CD4-positive, alpha-beta T cell treated with Interleukin-10 for 1 hour (primary cell): ENCODE measurements around the gene HIVEP3.

Source experiments
- DNase-seq: peaks from one replicate; pipeline ENCODE4 v3.0.0-alpha.2; 2020

The HIVEP3 gene

DNA sequence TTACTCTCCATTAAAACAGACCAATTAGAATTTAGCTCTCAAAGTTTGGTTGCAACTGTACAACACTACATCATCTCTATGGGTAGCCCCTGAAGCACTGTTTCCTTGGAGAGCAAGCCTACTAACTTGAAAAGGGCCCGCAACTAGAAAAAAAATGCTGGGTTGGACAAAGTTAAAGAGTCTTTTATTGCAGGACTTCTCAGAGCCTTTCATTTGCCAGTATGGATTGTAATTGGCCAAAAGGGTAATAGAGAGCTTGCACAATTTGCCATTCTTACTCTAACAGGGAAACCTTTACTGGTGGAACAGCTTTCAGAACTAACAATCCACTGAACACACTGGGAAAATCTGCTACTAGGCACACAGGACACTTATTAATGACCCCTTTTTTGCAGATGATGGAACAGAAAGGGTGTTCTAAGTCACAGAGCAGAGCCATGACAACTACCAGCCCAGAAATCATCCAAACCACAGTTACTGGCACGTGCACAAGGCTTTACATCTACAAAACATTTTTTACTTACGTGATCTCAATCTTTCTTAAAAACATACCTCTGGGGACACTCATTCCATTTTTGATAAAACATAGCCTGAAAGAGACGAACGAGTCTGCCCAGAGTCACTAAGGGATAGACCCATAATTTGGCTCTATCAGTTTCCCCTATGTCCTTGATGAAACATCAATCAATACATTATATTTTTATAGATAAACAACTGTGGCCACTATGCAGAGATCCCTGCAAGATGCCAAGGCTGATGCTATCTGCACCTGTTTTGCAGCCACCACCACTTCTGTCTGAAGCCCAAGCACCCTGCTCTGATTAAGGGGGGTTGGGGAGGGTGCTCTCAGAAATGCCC is 257.9 kb downstream of the HIVEP3 start:
- DNase-seq: no peak

DNA sequence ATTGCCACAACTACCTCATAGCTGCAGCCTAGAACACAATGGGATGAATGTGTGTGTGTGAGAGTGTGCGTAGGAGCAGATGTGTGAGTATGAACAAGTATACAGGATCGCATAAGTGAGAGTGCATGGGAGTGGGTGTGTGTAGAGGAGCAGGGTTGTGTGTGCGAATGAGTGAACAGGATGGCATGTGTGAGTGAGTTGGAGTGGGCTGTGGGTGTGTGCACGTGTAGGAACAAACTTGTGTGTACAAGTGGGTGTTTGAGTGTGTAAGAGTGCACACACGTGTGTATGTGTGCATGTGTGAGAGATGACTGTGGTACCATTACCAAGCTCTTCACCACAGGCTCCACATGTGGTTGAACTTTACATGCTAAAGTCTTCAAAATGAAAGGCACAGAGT is 258.8 kb downstream of the HIVEP3 start:
- DNase-seq: no peak

DNA sequence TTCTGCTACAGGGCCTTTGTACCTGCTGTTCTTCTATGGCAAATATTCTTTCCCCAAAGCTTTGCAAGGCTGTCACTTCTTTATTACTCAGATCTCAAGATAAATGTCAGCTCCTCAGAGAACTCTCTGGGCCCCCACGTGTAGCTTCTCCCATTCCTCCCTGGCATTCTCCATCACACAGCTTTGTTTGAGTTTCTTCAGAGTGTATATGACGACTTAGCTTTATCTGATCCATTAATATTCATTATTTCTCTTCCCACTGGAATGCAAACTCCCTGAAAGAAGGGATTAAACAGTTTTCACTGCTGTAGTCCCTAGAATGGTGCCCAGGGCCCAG is 259.6 kb downstream of the HIVEP3 start:
- DNase-seq: no peak

DNA sequence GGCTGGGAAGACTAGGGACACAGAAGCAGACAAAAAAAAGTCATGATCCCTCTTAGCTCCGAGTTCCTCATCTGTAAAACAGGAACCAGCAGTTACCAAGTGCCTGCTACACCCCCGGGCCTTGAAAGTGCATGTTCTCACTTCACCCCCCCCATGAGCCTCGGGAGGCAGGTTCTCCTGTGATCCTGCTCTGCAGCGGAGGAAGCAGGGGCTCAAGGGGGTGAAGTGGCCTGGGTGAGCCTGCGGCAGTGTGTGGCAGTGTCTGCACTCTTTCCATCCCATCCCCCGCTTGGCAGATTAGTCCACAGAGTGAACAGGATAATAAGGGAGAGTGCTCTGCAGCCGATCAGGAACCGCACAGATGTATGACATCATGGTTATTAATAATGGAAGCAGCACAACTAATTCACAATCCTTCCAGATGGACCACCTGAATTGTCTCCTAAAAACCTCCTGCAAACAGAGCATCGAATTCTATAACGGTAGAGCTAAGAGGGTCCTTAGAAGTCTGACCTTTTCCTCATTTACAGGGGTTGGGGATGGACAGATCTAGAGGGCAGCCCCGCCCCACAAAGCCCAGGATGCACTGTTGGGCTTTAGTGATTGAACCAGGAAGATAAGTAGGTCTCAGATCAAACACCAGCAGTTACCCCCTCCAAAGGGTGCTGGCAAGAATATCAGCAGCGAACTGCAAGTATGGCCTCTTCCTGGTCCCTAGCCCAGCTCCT is 260.1 kb downstream of the HIVEP3 start:
- no peak for DNase-seq

DNA sequence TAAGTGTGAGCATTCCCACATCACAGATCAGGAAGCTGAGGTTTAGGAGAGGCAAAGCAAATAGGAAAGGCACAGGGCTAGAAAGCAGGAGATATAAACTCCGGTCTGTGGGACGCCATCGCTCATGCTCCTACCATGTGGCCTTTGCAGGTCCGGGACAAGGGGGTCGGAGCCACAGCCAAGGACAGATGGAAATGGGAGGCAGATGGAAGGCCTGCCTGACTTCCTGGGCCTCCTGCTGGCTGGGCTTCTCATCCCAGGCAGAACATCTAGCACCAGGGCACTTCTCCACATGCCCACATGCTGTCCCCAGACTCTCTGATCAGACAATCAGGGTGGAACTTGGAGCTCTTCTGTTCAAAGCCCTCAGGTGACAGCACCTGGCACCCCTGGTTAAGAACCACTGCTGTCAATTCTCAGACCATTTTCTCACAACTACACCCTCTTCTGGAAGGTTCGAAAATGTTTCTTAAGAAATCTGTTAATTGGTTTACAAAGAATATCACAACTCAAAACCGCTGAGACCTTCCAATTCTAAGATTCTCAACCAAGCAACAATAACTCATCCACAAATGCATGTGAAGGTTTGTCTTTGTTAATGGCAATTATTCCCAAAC is 260.9 kb downstream of the HIVEP3 start:
- no peak for DNase-seq

DNA sequence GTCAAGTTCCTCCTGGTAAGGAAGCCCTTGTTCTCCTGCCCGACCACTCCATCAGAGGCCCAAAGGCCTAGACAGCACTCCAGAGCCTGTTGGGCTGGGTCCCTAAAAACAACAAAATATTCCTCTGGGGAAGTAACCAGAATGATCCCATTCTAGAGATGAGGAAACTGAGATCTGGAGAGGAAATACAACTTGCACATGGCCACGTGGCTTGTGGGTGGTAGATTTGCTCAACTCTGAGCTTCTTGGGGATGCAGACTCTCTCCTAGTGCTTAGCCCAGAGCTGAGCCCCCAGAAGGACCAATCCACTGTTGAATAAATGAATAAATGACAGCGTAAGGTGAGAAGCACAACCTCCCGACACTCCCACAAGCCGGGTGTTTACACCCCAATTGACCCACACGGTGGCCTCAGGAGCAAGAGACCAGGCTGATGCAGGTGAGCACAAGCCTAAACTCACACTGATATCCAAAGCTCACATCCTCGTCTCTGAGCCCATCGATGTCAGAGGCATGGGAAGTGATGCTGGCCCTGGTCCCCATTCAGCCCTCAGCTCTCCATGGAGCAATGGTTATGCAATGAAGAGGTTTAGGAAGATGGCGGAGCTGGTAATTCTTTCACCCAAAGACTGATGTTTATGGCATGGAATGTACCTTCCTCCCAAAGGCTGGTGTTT is 261.8 kb downstream of the HIVEP3 start:
- DNase-seq: no peak

DNA sequence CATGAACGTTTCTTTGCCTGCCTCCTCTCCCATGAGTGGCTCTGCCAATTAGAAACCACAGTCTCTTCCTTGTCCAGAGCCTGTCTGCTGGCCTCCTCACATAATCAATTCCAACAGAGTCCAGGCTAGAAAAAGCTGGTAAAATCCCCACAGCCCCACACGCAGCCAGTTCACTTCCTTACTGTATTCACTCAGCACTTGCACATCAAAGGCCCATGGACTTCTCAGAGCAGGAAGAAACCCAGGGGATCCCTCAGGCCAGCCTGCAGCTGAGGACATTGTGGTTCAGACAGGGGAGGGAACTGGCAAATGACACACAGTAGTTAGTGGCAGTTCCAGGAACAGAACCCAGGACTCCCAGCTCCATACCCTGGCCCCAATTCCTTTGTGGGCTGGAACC is 262.7 kb downstream of the HIVEP3 start:
- no peak for DNase-seq

DNA sequence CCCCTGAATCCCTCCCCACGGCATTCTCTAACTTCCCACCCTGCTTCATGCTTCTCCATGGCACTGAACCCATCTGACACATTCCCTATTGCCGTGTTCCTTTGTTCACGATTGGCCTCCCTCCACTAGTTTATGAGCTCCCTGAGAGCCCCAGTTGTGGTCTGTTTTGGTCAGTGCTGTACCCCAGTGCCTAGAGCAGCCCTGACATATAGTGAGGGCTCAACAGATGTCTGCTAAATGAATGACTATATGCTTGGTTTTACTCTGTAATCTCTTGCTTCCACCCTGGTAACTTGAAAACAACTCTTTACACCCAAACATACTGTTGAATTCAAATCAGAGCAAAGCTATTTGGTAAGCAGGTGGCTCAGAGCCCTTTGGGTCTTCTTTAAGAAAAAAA is 263.1 kb downstream of the HIVEP3 start:
- DNase-seq: no peak

DNA sequence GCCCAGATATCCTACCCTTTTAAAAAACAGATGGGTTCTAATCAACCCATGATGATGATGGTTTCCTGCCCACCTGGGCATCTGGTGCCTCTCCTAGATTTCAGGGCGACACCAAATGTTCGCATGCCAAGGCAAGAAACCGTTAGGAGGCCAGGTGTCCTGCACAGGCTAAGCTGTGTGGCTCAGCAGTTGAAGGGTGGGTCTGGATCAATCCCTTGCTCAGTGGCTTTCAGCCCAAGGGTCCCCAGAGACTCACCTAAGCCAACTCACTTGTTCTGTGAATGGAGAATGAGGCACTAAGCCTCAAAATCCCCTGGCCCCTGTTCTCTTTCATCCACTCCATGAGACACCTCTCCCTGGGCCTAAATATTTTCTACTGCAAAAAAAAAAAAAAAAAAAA is 265.1 kb downstream of the HIVEP3 start:
- DNase-seq: no peak

DNA sequence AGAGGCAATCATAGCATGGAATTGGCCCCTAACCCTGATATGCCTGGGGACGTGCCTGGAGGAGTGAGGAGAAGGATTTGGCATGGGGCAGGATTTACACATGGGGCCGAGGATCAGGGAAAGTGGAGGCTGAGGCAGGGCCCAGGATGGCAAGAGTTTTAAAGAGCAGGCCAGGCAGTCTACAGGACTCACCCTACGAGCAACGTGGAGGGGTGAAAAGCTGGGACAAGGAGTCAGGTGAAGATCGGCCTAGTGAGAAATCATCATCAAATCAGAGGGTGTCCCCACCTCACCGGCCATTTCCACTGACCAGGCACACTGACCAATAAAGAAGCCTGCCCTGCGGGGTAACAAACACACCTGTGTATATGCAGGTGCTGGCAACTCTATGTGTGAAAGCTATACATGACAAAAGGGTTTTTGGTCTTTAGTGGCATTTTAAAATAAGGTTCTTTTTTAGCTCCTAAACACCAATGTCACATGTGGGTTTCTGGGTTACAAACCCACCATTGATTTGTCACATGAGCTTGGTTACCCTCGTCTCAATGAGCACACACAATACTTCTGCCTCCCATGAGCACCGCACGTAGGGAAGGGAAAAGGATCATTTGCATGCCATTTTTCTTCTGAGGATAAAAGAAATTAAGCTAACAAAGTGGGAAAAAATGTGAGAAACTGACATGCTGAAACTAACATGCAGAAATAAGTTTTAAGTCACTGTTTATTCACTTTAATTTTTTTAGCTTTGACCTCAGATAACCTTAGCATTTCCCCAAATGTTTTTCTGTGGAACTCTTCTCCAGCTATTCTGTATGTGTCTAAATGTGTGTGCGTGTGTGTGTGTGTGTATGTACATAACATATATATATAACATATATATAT is 266.1 kb downstream of the HIVEP3 start:
- DNase-seq: no peak

DNA sequence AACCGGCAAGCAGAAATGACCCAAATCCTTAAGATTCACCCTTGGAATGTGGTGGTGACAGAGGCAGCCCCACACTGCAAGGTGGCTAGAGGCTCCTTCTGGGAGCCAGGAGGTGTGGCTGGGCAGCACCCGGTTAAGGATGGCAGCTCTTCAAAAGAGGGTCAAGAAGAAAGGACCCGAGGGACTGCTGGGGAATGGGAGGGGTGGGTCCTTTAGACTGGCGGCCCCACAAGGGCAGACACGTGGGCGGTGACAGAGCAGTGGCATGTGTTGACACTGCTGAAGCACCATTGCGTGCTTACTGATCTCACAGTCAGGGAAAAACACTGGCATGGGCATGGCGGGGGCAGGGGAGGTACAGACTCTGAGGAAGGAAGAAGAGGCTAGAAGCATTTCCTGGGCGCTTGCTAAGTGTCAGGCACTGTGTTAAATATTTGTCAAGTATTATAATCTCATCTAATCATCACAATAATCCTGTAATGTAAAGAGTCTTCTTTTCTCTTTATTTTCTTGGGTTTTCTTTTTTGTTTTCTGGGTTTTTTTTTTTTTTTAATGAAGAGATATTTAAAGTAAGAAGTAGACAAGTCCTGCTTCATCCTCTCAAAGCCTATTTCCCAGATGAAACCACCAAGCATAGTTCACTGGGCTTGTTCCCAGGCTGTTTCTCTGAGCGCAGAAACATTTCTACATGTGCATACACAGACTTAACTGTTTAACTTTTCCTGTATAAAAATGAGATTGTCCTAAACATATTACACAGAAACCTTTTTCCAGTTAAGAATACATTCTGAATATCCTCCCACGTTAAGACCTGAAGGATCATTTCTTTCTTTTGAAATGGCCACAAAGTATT is 268.5 kb downstream of the HIVEP3 start:
- peak; percentile 22 for DNase-seq

DNA sequence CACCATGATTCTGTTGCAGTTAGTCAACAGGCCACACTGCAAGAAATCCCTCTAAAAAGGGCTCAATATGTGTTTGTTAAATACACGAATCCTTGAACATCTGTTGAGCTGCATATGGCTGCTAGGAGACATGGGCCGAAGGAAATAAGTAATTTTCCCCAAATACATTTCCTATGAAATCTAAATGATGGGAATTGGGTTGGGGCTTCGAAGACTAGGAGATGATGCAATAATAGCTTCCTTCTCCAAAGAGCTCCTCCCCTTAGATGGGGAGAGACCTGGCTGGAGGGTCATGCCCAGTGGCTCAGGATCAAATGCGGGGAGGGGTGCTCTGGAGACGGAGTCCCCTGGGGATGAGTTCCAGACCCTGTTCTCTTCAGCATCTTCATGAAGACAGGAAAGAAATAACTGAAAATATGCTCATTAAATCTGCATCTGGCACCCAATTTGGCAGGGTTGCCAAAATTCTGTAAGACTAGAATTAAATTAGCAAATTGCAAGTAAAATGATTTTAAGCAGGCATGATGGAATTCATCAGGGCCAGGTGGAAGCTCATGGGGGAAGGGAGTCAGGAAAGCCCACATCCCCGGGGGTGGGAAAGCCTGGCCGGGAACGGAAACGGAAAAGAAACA is 269.2 kb downstream of the HIVEP3 start:
- DNase-seq: no peak

DNA sequence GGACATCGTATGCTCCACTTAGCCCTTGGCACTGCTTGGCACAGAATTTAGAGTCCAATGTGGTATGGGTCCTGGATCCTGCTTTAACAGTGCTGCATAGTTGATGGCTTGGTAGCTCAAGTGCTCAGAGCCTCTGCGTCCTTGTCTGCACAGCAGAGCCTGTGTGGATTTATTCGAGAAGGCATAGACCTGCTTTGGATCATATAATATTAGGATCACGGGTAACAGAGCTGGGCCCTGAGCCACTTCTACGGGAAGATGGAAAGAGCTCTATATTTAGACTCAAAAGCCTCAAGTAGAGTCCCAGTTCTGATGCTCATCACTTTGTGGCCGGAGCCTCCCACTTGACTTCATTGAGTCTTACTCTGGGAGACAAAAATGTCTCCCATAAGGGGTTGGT is 269.9 kb downstream of the HIVEP3 start:
- DNase-seq: no peak

DNA sequence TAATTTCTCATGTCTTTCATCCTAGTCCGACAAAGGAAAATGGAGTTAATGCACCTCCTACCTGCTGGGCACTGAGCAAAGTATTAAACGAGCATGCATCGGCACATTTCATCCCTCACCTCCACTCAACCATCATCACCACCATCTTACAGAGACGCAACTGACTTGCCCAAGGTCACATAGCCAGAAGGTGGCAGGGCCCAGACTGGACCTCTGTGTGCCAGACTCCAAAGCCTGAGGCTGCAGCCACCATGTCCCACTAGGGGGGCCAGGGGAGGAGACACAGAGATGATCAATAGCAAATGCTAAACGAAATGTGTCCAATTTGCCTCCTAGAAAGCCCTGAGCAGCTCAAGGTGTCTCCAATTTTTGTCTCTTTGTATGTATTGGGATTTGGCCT is 270.5 kb downstream of the HIVEP3 start:
- no peak for DNase-seq

DNA sequence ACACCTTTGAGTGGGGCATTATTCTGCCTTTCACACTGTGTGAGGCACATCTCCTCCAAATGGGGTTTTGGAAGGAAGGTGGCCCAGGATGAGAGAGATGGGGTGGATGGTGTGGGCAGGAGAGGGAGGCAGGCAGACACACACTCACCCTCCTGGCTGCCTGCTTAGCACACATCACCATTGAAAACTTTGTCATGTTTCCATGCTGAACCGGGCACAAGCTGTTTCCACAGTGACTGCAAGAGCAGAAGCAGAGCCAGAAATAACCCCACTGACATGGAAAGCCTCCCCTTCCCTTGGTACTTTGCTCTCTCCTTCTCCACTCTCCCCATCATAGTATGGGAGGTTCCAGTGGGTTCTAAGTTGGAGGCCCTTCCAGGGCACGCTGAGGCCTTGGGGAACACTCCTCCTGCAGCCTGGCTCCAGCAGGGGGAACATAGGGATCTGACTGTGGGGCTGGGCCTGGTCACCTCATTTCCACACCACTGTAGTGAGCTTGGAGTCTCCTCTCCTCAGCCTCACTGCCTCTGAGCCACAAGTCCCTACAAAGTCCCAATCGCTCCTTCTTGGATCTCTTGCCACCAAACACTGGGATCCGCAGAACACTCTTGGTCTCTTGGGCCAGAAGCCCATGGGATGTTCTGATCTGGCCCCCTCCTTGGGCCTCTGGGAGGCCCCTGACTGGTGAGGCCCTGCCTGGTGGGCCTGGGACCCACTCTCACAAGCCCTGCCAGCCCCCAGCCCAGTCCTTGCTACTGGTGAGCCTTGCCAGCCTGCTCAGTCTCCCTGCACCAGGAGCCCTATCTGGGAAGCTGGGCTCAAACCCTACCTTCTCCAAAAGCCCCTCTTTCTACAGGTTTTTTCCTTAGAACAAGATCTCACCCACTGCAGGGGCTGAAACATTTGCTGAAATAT is 271.2 kb downstream of the HIVEP3 start:
- no peak for DNase-seq

DNA sequence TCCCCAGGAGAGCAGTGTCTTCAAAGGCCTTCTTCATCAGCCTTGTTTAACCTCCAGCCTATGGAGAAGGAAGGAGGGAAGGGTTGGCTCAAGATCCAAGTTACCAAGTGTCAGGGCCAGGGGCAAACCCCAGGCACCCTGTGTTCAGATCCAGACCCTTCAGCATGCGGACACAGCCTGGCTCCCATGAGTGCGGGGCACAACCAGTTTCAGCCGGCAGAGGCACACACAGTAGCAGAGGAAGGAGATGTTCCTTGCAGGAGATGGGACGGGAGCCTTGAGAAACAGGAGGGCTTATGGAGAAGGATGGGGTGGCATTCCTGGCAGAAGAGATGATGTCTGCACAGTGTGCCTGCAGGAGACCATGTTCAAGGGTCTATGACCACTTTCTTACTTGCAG is 272.5 kb downstream of the HIVEP3 start:
- no peak for DNase-seq

DNA sequence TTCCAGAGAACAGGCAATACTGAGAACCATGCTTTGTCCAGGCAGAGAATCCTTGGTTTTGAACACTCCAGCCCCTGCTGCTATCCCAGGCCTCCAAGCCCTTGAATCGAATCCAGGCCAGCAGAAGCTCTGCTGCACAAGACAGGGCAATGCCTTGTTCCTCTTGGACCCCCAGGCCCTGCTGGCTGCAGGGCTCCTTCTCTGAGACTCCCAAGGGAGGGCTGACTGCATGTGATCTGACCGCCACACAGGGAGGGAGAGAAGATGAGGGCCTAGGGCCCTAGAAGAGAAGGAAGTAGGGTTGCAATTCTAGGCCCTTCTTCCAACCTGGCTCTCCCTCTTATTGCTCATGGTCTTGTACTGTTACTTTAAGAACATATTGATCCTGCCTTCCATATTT is 273.7 kb downstream of the HIVEP3 start:
- no peak for DNase-seq

DNA sequence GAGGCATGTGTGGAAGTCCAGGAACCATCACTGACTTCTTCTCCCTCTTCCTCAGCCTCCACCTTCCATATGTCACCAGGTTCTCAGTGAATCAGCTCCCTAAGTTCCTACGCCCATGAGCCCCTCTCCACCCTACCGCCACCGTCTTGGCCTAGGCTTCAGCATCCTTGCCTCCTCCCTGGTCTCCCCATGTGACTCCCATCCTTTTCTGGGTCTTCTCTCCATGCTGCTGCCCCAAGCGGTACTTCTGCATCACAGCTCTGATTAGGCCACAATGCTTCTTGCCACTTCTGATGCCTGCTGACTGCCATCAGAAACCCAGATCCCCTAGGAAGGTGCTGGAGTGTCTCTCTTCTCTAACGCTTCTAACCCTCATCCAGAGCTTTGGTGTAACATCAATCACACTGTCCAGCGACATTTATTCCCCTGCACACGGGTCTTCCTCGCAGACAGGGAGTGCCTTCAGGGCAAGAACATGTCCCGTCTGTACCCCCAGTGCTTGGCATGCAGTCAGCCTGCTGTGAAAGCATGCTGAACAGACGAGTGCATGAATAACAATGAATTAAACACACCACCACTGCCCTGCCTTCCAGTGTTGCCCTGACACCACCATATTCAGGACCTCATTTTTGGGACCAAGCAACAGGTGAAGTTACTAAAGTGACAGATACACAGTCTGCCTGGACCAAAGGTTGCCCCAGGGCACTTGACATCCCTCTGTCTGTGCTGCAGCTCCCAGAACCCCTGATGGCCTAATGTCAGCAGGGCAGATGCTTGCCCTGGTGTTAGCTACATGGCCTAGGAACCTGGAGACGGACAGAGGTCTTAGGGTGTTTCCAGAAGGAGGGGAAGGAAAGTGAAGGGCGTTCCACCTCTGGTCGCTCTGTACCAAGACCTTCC is 275.6 kb downstream of the HIVEP3 start:
- DNase-seq: no peak
